AG09319 (cell line): Measurements from ENCODE around the gene FXYD1.
"Not testable (repeated sequence)": the region's sequence is repeated elsewhere in the genome, so short reads cannot be mapped to it uniquely, and the experiment has no call there.

Experiments
- DNase-seq: peaks from one replicate; pipeline ENCODE4 v3.0.0-alpha.2; 2010; ENCODE audit warnings: low read depth; ENCODE audit errors: extremely low read depth
- CTCF ChIP-seq: IDR thresholded peaks from 2 replicates; pipeline ENCODE4 v1.5.1; 2011; ENCODE audit warnings: low read depth, mild to moderate bottlenecking, inconsistent platforms, low read length, moderate library complexity

The FXYD1 gene

GRCh38 chr19:35128398-35129057 lies 10.1 kb upstream of the FXYD1 start:
- no peak for TF ChIP-seq CTCF
- DNase-seq = no peak

- not testable (repeated sequence) for DNase-seq
These were observed 8.8 kb upstream of the FXYD1 start for GRCh38 chr19:35129724-35130274.

- no peak for DNase-seq
- no peak for TF ChIP-seq CTCF
These were observed 7.6 kb upstream of the FXYD1 start for GRCh38 chr19:35130761-35131720.

- TF ChIP-seq CTCF = no peak
- no peak for DNase-seq
These were observed 6.4 kb upstream of the FXYD1 start for GRCh38 chr19:35132254-35132653.

GRCh38 chr19:35133826-35134225 lies 4.8 kb upstream of the FXYD1 start:
- TF ChIP-seq CTCF = no peak
- DNase-seq = no peak

- no peak for TF ChIP-seq CTCF
- no peak for DNase-seq
These were observed 3.9 kb upstream of the FXYD1 start, which contains the start of gene LGI4 for GRCh38 chr19:35134601-35135242. Gene LGI4, minus strand, starts transcription at chr19:35135059. Its CDS starts 379 bp downstream, at chr19:35134680.

- peak; percentile 85 for TF ChIP-seq CTCF
- DNase-seq = no peak
These were observed 3.2 kb upstream of the FXYD1 start for GRCh38 chr19:35135389-35135909.
